Trophoblast cell (in vitro differentiated cells and primary cell): ENCODE results near the gene CTDSP2.

ENCODE experiments used
- DNase-seq, 2 donors: peaks; one replicate each; pipeline ENCODE4 v3.0.0-alpha.2; 2016
- H2AFZ ChIP-seq: 2 replicates; pipeline ENCODE4 v1.6.1; 2013; ENCODE audit warnings: low read length, moderate library complexity, mild to moderate bottlenecking; ENCODE audit not compliant: insufficient read depth, poor library complexity
- H2AK5ac ChIP-seq: 2 replicates; pipeline ENCODE4 v1.6.1; 2013; ENCODE audit warnings: mild to moderate bottlenecking, low read length
- H2BK120ac ChIP-seq: 2 replicates; pipeline ENCODE4 v1.6.1; 2013; ENCODE audit warnings: low read length, mild to moderate bottlenecking, moderate library complexity; ENCODE audit not compliant: insufficient read depth, poor library complexity
- H2BK12ac ChIP-seq: 2 replicates; pipeline ENCODE4 v1.6.1; 2013; ENCODE audit warnings: mild to moderate bottlenecking, low read length, moderate library complexity
- H2BK5ac ChIP-seq: 2 replicates; pipeline ENCODE4 v1.6.1; 2013; ENCODE audit warnings: low read length, low read depth, moderate library complexity, mild to moderate bottlenecking; ENCODE audit not compliant: poor library complexity
- H3K14ac ChIP-seq: 2 replicates; pipeline ENCODE4 v1.6.1; 2013; ENCODE audit warnings: mild to moderate bottlenecking, low read length
- H3K18ac ChIP-seq: 2 replicates; pipeline ENCODE4 v1.6.1; 2013; ENCODE audit warnings: mild to moderate bottlenecking, low read length
- H3K23ac ChIP-seq: 2 replicates; pipeline ENCODE4 v1.6.1; 2013; ENCODE audit warnings: low read length
- H3K27ac ChIP-seq: 2 replicates; pipeline ENCODE4 v1.5.1; 2013; ENCODE audit warnings: low read depth, mild to moderate bottlenecking, inconsistent platforms, low read length, moderate library complexity
- H3K27me3 ChIP-seq: 2 replicates; pipeline ENCODE4 v1.6.1; 2013; ENCODE audit warnings: inconsistent platforms, mild to moderate bottlenecking, low read length, moderate library complexity; ENCODE audit not compliant: insufficient read depth
- H3K36me3 ChIP-seq, 2 experiments: 1 replicate in 1 of 2; 2 replicates in 1 of 2; pipeline ENCODE4 v1.6.1; 2013; ENCODE audit warnings: low read length in 2 of 2, mild to moderate bottlenecking in 2 of 2, moderate library complexity in 1 of 2; ENCODE audit not compliant: insufficient read depth in 2 of 2, control insufficient read depth in 1 of 2
- H3K4ac ChIP-seq: 2 replicates; pipeline ENCODE4 v1.6.1; 2013; ENCODE audit warnings: low read depth, mild to moderate bottlenecking, low read length, moderate library complexity
- H3K4me1 ChIP-seq, 2 experiments: 1 replicate in 1 of 2; 2 replicates in 1 of 2; pipeline ENCODE4 v1.6.1; 2013; ENCODE audit warnings: low read length in 2 of 2, mild to moderate bottlenecking in 2 of 2, moderate library complexity in 1 of 2; ENCODE audit not compliant: insufficient read depth in 2 of 2, control insufficient read depth in 1 of 2
- H3K4me2 ChIP-seq: 2 replicates; pipeline ENCODE4 v1.6.1; 2013; ENCODE audit warnings: inconsistent platforms, mild to moderate bottlenecking, low read length, moderate library complexity
- H3K4me3 ChIP-seq: 2 replicates; pipeline ENCODE4 v1.5.1; 2013; ENCODE audit warnings: mild to moderate bottlenecking, low read depth, low read length, inconsistent platforms
- H3K79me1 ChIP-seq: one replicate; pipeline ENCODE4 v1.6.1; 2013; ENCODE audit warnings: low read length
- H3K79me2 ChIP-seq: 2 replicates; pipeline ENCODE4 v1.6.1; 2013; ENCODE audit warnings: low read length, mild to moderate bottlenecking; ENCODE audit not compliant: control insufficient read depth, insufficient read depth, poor library complexity
- H3K9ac ChIP-seq: 2 replicates; pipeline ENCODE4 v1.6.1; 2013; ENCODE audit warnings: mild to moderate bottlenecking, low read length
- H3K9me3 ChIP-seq: 2 replicates; pipeline ENCODE4 v1.6.1; 2013; ENCODE audit warnings: low read depth, mild to moderate bottlenecking, control low read depth, inconsistent platforms, low read length; ENCODE audit not compliant: insufficient read depth
- H4K12ac ChIP-seq: 2 replicates; pipeline ENCODE4 v1.6.1; 2013; ENCODE audit warnings: low read depth, mild to moderate bottlenecking, low read length, moderate library complexity
- H4K8ac ChIP-seq: 2 replicates; pipeline ENCODE4 v1.6.1; 2013; ENCODE audit warnings: low read depth, mild to moderate bottlenecking, low read length, moderate library complexity
- H4K91ac ChIP-seq: one replicate; pipeline ENCODE4 v1.6.1; 2013; ENCODE audit warnings: low read depth, mild to moderate bottlenecking, low read length, moderate library complexity
- WGBS: extraction: QIAGEN DNeasy Blood & Tissue Kit; methylation state at CpG from one replicate; pipeline ENCODE4 v1.1.7; 2013; ENCODE audit warnings: missing lambda C conversion rate; ENCODE audit not compliant: insufficient read length, insufficient coverage; ENCODE audit errors: extremely low coverage; 5-methylcytosine and 5-hydroxymethylcytosine counted together

The CTDSP2 gene

DNA sequence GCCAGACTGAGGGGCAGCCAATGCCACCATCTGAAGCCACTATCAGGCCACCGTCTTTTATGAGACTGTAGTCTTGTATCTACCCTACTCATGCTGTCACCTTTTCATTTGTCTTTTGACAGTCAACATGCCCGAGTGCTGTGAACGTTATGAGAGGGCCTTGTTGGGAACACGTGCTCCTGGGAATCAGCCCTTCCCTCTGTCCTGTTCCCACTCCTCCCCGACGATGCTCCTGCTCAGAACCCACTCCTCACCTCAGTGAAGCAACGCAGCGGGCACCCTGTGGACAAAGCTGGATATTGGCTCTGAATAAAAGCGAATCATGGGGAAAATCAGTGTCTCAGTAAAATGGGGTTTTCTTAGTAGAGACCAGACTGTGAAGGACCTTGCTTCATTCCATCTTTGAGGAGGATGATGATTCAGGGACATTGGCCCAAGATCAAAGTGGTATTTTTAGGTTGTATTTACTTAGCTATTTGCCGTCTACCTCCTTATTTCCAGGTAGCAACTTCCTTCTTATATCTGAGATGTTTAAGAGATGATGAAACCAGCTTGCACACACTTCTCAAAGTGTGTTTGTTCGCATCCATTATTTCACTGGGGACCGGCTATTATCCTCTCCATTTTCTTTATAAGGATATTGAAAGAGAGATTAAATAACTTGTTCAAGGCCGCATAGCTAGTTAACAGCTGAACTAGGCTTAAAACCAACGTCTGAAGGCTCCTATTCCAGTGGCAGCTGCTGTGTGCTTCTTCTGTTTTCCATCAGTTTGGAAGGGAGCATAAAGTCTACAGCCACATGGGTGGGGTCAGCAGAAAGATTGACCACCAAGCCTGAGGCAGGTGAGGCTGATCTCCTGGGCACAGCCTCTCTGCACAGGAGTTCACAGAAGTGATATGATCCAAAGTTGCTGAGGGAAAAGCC, 43.9 kb upstream of the CTDSP2 start:
- no peak overlapping the region for H3K9ac ChIP-seq
- H4K12ac ChIP-seq: no peak overlapping the region
- no peak overlapping the region for H2BK12ac ChIP-seq
- H3K27ac ChIP-seq: no peak overlapping the region
- no peak overlapping the region for H3K14ac ChIP-seq
- H3K4me1 ChIP-seq: peaks cover 3 to 11% of the 10 kb centered on the region in 2 experiments
- DNase-seq: no peak
- no peak overlapping the region for H3K4me3 ChIP-seq
- H2AK5ac ChIP-seq: no peak overlapping the region
- H3K9me3 ChIP-seq: no peaks in the 10 kb centered on the region
- H3K79me2 ChIP-seq: no peaks in the 10 kb centered on the region
- no peak overlapping the region for H2AFZ ChIP-seq
- no peak overlapping the region for H3K23ac ChIP-seq
- no CpG with 5 or more reads among the region's 14 CpGs for WGBS
- H2BK5ac ChIP-seq: no peak overlapping the region
- H4K8ac ChIP-seq: no peak overlapping the region
- no peak overlapping the region for H3K4ac ChIP-seq
- H3K27me3 ChIP-seq: peaks cover 3% of the 10 kb centered on the region
- peaks cover 0 to 9% of the 10 kb centered on the region in 2 experiments for H3K36me3 ChIP-seq
- no peak overlapping the region for H2BK120ac ChIP-seq
- H3K18ac ChIP-seq: no peak overlapping the region
- H4K91ac ChIP-seq: no peak overlapping the region
- H3K79me1 ChIP-seq: no peaks in the 10 kb centered on the region
- no peak overlapping the region for H3K4me2 ChIP-seq

DNA sequence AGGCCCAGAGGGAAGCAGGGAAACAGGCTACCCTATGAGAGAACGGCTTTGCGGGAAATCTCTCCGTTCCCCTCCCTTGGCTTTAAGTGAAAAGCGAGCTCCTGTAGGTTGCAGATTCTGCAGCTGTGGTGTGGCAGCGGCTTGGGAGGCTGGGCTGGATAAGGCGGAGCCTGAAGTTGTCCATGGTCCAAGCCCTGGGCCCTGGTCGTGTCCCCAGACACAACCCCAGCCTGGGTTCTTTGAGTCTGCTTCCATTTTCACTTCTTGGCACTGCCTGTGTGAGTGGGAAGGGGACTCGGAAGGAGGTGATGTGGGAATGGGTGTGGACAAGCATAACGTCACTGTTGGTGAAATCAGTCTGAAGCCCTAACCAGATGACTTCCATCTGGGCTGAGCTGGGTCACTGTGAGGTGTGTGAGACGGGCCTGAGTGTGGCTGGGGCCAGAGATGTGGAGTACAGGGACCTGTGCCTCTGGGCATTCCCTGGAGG, 43.0 kb upstream of the CTDSP2 start:
- H3K4ac ChIP-seq: no peak overlapping the region
- WGBS: no CpG with 5 or more reads among the region's 10 CpGs

DNA sequence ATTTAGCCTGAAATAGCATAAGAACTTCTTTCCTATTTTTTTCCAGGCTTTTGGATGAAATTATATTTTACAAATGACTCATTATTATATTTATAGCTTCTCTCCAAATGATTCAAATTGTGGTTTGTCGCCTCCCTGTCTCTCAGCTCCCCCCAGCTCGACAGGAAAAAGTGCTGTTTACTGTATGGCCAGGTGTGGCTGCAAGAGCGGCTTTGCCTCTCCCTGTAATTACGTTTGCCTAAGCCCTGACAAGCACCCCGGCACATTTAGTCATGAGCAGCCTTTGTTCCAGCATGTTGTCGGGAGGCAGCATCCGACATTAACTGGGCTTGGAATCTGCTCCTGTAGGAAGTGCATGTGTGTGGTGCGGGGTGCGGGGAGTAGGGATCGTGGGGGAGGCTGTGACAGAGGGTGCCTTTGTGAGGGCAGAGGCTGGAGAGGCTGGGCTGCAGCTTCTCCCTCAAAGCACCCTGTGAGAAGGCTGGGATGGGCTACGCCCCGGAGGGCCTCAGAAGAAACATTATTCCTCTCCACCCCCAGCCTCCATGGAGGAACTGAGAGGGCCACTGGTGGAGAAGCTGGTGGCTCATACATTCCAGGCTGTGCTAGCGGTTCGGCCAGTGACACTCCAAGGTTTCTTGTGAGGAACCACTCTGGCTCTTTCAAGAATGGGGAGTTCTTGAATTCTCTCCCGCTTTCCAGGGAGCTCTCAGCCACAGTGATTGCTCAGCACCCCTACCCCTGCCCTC, 42.1 kb upstream of the CTDSP2 start:
- no peak overlapping the region for H2AK5ac ChIP-seq
- H3K23ac ChIP-seq: no peak overlapping the region
- H3K9ac ChIP-seq: no peak overlapping the region
- no peak overlapping the region for H2BK5ac ChIP-seq
- no peaks in the 10 kb centered on the region for H3K79me1 ChIP-seq
- no peak overlapping the region for H3K4ac ChIP-seq
- H2AFZ ChIP-seq: peak overlapping the region; percentile 62
- no peak overlapping the region for H3K4me3 ChIP-seq
- no peak for DNase-seq
- H3K18ac ChIP-seq: no peak overlapping the region
- no peak overlapping the region for H4K12ac ChIP-seq
- H3K9me3 ChIP-seq: no peaks in the 10 kb centered on the region
- peaks cover 3% of the 10 kb centered on the region for H3K27me3 ChIP-seq
- peaks cover 0 to 6% of the 10 kb centered on the region in 2 experiments for H3K36me3 ChIP-seq
- H4K8ac ChIP-seq: no peak overlapping the region
- no peak overlapping the region for H4K91ac ChIP-seq
- H3K79me2 ChIP-seq: no peaks in the 10 kb centered on the region
- peaks cover 3 to 8% of the 10 kb centered on the region in 2 experiments for H3K4me1 ChIP-seq
- H3K27ac ChIP-seq: no peak overlapping the region
- no peak overlapping the region for H3K14ac ChIP-seq
- H2BK120ac ChIP-seq: no peak overlapping the region
- H2BK12ac ChIP-seq: no peak overlapping the region
- WGBS: no CpG with 5 or more reads among the region's 15 CpGs
- peak overlapping the region; percentile 2 for H3K4me2 ChIP-seq

More for the DNA sequence above, 43.0 kb upstream of the CTDSP2 start:
- H2BK120ac ChIP-seq: no peak overlapping the region
- H3K9ac ChIP-seq: no peak overlapping the region
- DNase-seq: no peak
- peaks cover 3 to 11% of the 10 kb centered on the region in 2 experiments for H3K4me1 ChIP-seq
- H4K91ac ChIP-seq: no peak overlapping the region
- no peak overlapping the region for H2BK12ac ChIP-seq
- H3K4me2 ChIP-seq: no peak overlapping the region
- H3K27me3 ChIP-seq: peaks cover 3% of the 10 kb centered on the region
- no peak overlapping the region for H3K27ac ChIP-seq
- no peak overlapping the region for H2BK5ac ChIP-seq
- no peaks in the 10 kb centered on the region for H3K79me1 ChIP-seq
- H4K8ac ChIP-seq: no peak overlapping the region
- peaks cover 0 to 9% of the 10 kb centered on the region in 2 experiments for H3K36me3 ChIP-seq
- H3K18ac ChIP-seq: no peak overlapping the region
- H3K79me2 ChIP-seq: no peaks in the 10 kb centered on the region
- no peak overlapping the region for H2AFZ ChIP-seq
- H4K12ac ChIP-seq: no peak overlapping the region
- H2AK5ac ChIP-seq: no peak overlapping the region
- no peaks in the 10 kb centered on the region for H3K9me3 ChIP-seq
- no peak overlapping the region for H3K23ac ChIP-seq
- H3K4me3 ChIP-seq: no peak overlapping the region
- H3K14ac ChIP-seq: no peak overlapping the region

DNA sequence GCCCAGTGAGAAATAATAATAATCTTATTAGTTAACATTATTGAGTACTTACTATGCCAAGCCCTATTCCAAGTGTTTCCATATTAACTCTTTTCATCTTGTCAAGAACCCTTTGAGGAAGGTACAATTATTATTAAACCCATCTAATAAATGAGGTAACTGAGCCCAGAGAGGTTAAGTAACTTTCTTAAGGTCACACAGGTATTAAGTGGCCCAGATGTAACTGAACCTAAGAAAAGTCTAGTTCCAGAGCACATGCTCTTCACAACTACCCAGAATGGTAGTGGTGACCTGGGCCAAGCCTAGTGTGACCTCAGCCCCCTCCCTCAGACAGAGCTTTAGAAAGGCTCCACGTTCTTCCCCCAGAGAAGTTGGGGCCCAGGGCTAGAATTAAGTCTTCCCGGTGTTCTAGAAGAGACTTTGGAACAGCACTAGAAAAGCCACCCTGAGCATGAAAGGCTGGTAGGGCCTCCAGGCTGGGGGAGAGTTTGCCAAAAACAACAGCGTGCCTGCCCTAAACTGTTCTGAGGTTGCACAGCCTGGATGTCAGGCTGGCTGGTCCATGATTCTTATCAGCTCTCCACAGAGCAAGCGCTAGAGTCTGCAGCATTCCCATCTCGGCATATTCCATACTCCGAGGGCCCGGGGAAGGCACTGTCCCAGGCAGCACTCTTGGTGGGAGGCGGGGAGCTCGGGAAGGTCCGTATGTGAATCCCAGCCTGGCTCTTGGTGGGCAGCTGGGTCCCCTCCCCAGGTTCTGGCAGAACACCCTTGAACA, 41.3 kb upstream of the CTDSP2 start:
- no peak overlapping the region for H3K18ac ChIP-seq
- no peak overlapping the region for H4K91ac ChIP-seq
- H3K27ac ChIP-seq: no peak overlapping the region
- H3K4me2 ChIP-seq: no peak overlapping the region
- H3K4me1 ChIP-seq: peaks cover 3 to 4% of the 10 kb centered on the region in 2 experiments
- H2BK120ac ChIP-seq: no peak overlapping the region
- DNase-seq: no peak
- no peaks in the 10 kb centered on the region for H3K79me2 ChIP-seq
- no peak overlapping the region for H4K12ac ChIP-seq
- WGBS: no CpG with 5 or more reads among the region's 10 CpGs
- H3K4ac ChIP-seq: no peak overlapping the region
- no peak overlapping the region for H2AFZ ChIP-seq
- H3K9me3 ChIP-seq: no peaks in the 10 kb centered on the region
- no peak overlapping the region for H4K8ac ChIP-seq
- no peak overlapping the region for H3K4me3 ChIP-seq
- no peak overlapping the region for H3K14ac ChIP-seq
- no peaks in the 10 kb centered on the region for H3K36me3 ChIP-seq
- no peak overlapping the region for H2BK12ac ChIP-seq
- H3K27me3 ChIP-seq: peaks cover 3% of the 10 kb centered on the region
- no peak overlapping the region for H3K9ac ChIP-seq
- H3K23ac ChIP-seq: no peak overlapping the region
- no peak overlapping the region for H2BK5ac ChIP-seq
- H2AK5ac ChIP-seq: no peak overlapping the region
- H3K79me1 ChIP-seq: no peaks in the 10 kb centered on the region
